IMR-90 (cell line): ENCODE results near the gene C1orf159. TPM values are rescaled to one million over a fixed set of nuclear protein-coding genes. Genes with fewer than 3 reads are reported as not detected.

Experiments
- ATAC-seq: fragments of 200-7000 bp; cut with Tn5 transposase; 2 replicates; pipeline ENCODE4 v1.9.1; 2020; ENCODE audit warnings: low read depth, mild to moderate bottlenecking, moderate library complexity
- BruUV-seq: library from RNA; stranded (reverse); fragments of 400-500 nt; replicated peaks from 2 replicates; lab custom pipeline; 2021; lab: Mats Ljungman, UMichigan
- CTCF ChIA-PET: fragments of 300-600 bp; formaldehyde crosslinking; extraction: SDS; loops from one replicate; lab custom pipeline; 2021; ENCODE audit warnings: antibody characterized with exemption; lab: Yijun Ruan, JAX
- POLR2A ChIA-PET: fragments of 300-600 bp; sonication (Branson Sonifier 250); formaldehyde crosslinking; loops from one replicate; lab custom pipeline; 2022; ENCODE audit warnings: antibody characterized with exemption; ENCODE audit not compliant: unreplicated experiment; lab: Charles Lee
- DNase-seq: peaks from one replicate; pipeline ENCODE4 v3.0.0; 2013
- H2AFZ ChIP-seq: replicated peaks from 2 replicates; pipeline ENCODE3; 2013; ENCODE audit warnings: low read length, mild to moderate bottlenecking; ENCODE audit not compliant: poor library complexity
- H2AK5ac ChIP-seq: 2 replicates; pipeline ENCODE4 v1.6.1; 2013; ENCODE audit warnings: low read depth, low read length, inconsistent platforms
- H2AK9ac ChIP-seq: replicated peaks from 2 replicates; pipeline ENCODE3; 2013; ENCODE audit warnings: mild to moderate bottlenecking, low read depth, low read length, moderate library complexity; ENCODE audit not compliant: poor library complexity
- H2BK120ac ChIP-seq: 2 replicates; pipeline ENCODE4 v1.6.1; 2013; ENCODE audit warnings: low read depth, low read length, inconsistent platforms
- H2BK15ac ChIP-seq: 3 replicates; pipeline ENCODE4 v1.6.1; 2013; ENCODE audit warnings: low read depth, low read length, inconsistent platforms
- H2BK20ac ChIP-seq: 2 replicates; pipeline ENCODE4 v1.6.1; 2013; ENCODE audit warnings: low read depth, mild to moderate bottlenecking, inconsistent platforms, low read length, moderate library complexity
- H2BK5ac ChIP-seq: 2 replicates; pipeline ENCODE4 v1.6.1; 2013; ENCODE audit warnings: mild to moderate bottlenecking, low read depth, low read length, inconsistent platforms; ENCODE audit not compliant: poor library complexity, severe bottlenecking
- H3K14ac ChIP-seq: replicated peaks from 2 replicates; pipeline ENCODE4 v1.6.1; 2013; ENCODE audit warnings: low read depth, low read length, inconsistent platforms
- H3K18ac ChIP-seq: 2 replicates; pipeline ENCODE4 v1.6.1; 2013; ENCODE audit warnings: low read depth, low read length, control low read depth
- H3K23ac ChIP-seq: 2 replicates; pipeline ENCODE4 v1.6.1; 2013; ENCODE audit warnings: low read depth, low read length, inconsistent platforms
- H3K27ac ChIP-seq: 2 replicates; pipeline ENCODE4 v1.5.1; 2013; ENCODE audit warnings: mild to moderate bottlenecking, control low read depth, low read length; ENCODE audit not compliant: insufficient read depth
- H3K27me3 ChIP-seq: 2 replicates; pipeline ENCODE4 v1.6.1; 2013; ENCODE audit warnings: low read length; ENCODE audit not compliant: control insufficient read depth, insufficient read depth
- H3K36me3 ChIP-seq: 2 replicates; pipeline ENCODE4 v1.6.1; 2013; ENCODE audit warnings: low read length, mixed read lengths; ENCODE audit not compliant: control insufficient read depth, insufficient read depth
- H3K4ac ChIP-seq: 2 replicates; pipeline ENCODE4 v1.6.1; 2013; ENCODE audit warnings: low read depth, low read length, inconsistent platforms
- H3K4me1 ChIP-seq: 2 replicates; pipeline ENCODE4 v1.6.1; 2013; ENCODE audit warnings: low read length, mixed read lengths; ENCODE audit not compliant: control insufficient read depth, insufficient read depth
- H3K4me2 ChIP-seq: 2 replicates; pipeline ENCODE4 v1.6.1; 2013; ENCODE audit warnings: low read depth, mild to moderate bottlenecking, control low read depth, low read length, moderate library complexity
- H3K4me3 ChIP-seq: 2 replicates; pipeline ENCODE4 v1.5.1; 2013; ENCODE audit warnings: low read depth, mild to moderate bottlenecking, control low read depth, low read length, moderate library complexity; ENCODE audit not compliant: insufficient read depth
- H3K56ac ChIP-seq: 2 replicates; pipeline ENCODE4 v1.6.1; 2013; ENCODE audit warnings: low read length, inconsistent platforms; ENCODE audit not compliant: insufficient read depth; ENCODE audit errors: extremely low read depth
- H3K79me1 ChIP-seq, 2 experiments: 2 replicates each; pipeline ENCODE4 v1.6.1; 2013; ENCODE audit warnings: low read length in 2 of 2, inconsistent platforms in 1 of 2, low read depth in 1 of 2
- H3K9ac ChIP-seq: 2 replicates; pipeline ENCODE4 v1.6.1; 2013; ENCODE audit warnings: low read depth, low read length, control low read depth
- H3K9me1 ChIP-seq: 2 replicates; pipeline ENCODE4 v1.6.1; 2013; ENCODE audit warnings: low read length, inconsistent platforms; ENCODE audit not compliant: insufficient read depth
- H3K9me3 ChIP-seq: 2 replicates; pipeline ENCODE4 v1.6.1; 2013; ENCODE audit warnings: low read length; ENCODE audit not compliant: control insufficient read depth, insufficient read depth
- H4K20me1 ChIP-seq: 2 replicates; pipeline ENCODE4 v1.6.1; 2013; ENCODE audit warnings: low read length, inconsistent platforms; ENCODE audit not compliant: insufficient read depth
- H4K5ac ChIP-seq: 2 replicates; pipeline ENCODE4 v1.6.1; 2013; ENCODE audit warnings: mild to moderate bottlenecking, low read depth, low read length, control low read depth
- H4K8ac ChIP-seq, 2 experiments: 2 replicates each; pipeline ENCODE4 v1.6.1; 2013; ENCODE audit warnings: low read depth in 2 of 2, low read length in 2 of 2, control low read depth in 1 of 2, inconsistent platforms in 1 of 2
- H4K91ac ChIP-seq: 2 replicates; pipeline ENCODE4 v1.6.1; 2013; ENCODE audit warnings: low read depth, low read length, inconsistent platforms; ENCODE audit not compliant: insufficient read depth
- BHLHE40 ChIP-seq: fragments of 150-350 bp; IDR thresholded peaks from 2 replicates; pipeline ENCODE4 v1.6.1; 2016; ENCODE audit warnings: mild to moderate bottlenecking, low read depth, low read length
- CTCF ChIP-seq: conservative IDR thresholded peaks from 2 replicates; pipeline ENCODE4 v1.5.1; 2012; ENCODE audit warnings: mild to moderate bottlenecking, low read depth, low read length, improper control_type of control experiment
- FOS ChIP-seq: fragments of 150-350 bp; IDR thresholded peaks from 2 replicates; pipeline ENCODE4 v1.6.1; 2016; ENCODE audit warnings: low read depth, low read length
- MAFK ChIP-seq: IDR thresholded peaks from 2 replicates; pipeline ENCODE4 v1.6.1; 2012; ENCODE audit warnings: low read depth, low read length, improper control_type of control experiment
- RAD21 ChIP-seq: IDR thresholded peaks from 2 replicates; pipeline ENCODE4 v1.6.1; 2012; ENCODE audit warnings: low read length, improper control_type of control experiment
- SMC3 ChIP-seq: fragments of 150-350 bp; IDR thresholded peaks from 2 replicates; pipeline ENCODE4 v1.6.1; 2016; ENCODE audit warnings: low read depth, mild to moderate bottlenecking, antibody characterized with exemption, low read length, moderate library complexity
- WGBS, 2 experiments: methylation state at CpG; one replicate each; pipeline versions ENCODE4 v1.1.5 to v1.1.7; 2013; ENCODE audit warnings: missing lambda C conversion rate in 2 of 2; ENCODE audit not compliant: insufficient read length in 1 of 2; ENCODE audit errors: extremely low coverage in 2 of 2; 5-methylcytosine and 5-hydroxymethylcytosine counted together
- dilution Hi-C: fragments of 300-500 bp; cut with HindIII; formaldehyde crosslinking; loops from one replicate; pipeline ENCODE4 v1.14.3; 2018; ENCODE audit warnings: low sequenced_read_pairs; ENCODE audit not compliant: unreplicated experiment
- in situ Hi-C: fragments of 300-500 bp; cut with MboI; formaldehyde crosslinking; loops from 3 replicates; pipeline ENCODE4 v1.14.3; 2019; ENCODE audit warnings: low sequenced_read_pairs, inconsistent platforms, mixed read lengths
- intact Hi-C: fragments of 100-400 bp; cut with micrococcal nuclease; formaldehyde crosslinking; loops from 2 replicates; pipeline ENCODE4 v1.10.0; 2022
- polyA plus RNA-seq, 3 experiments: library from polyadenylated mRNA; depleted of rRNA; stranded (reverse); fragments of >200 nt; gene quantifications; 2 replicates each; pipeline ENCODE4 v1.2.3, GENCODE V29; 2012; ENCODE audit warnings: low replicate concordance in 1 of 3
- total RNA-seq: library from RNA; depleted of rRNA; stranded (reverse); fragments of >200 nt; gene quantifications from 2 replicates; pipeline ENCODE4 v1.2.3, GENCODE V29; 2012

Gene C1orf159
- total and polyA plus RNA-seq, 2 of the 4 experiments (the other 2 are of a cell fraction): 2.9 to 12.6 TPM

- no peak for TF ChIP-seq FOS
These were observed 44.2 kb downstream of the C1orf159 start (continued) for GRCh38 chr1:1071486-1072298.

GRCh38 chr1:1069711-1070676, 45.9 kb downstream of the C1orf159 start:
- no TSS peak for BruUV-seq
- H3K4ac ChIP-seq: 0 out of 2 replicates have a peak overlapping the region, but pooled peaks have one; percentile 27
- peak overlapping the region; percentile 100 for H2AFZ ChIP-seq
- H2BK5ac ChIP-seq: no peak overlapping the region
- no peaks in the 10 kb centered on the region for H3K9me1 ChIP-seq
- no peak overlapping the region for H2BK20ac ChIP-seq
- H3K79me1 ChIP-seq: no peaks in the 10 kb centered on the region
- peak; percentile 3; the same call in 1 of the 2 replicates for ATAC-seq
- no peak overlapping the region for H2BK15ac ChIP-seq
- H3K27me3 ChIP-seq: no peaks in the 10 kb centered on the region; the same call in 1 of the 2 replicates
- intact Hi-C loops: no loop called here
- H3K14ac ChIP-seq: no peak overlapping the region
- H2AK5ac ChIP-seq: peak overlapping the region; percentile 59; the same call in 1 of the 2 replicates
- CTCF ChIA-PET: no interaction called here
- H4K5ac ChIP-seq: no peak overlapping the region
- no peak overlapping the region for H3K9ac ChIP-seq
- no peak overlapping the region for H3K27ac ChIP-seq
- peak overlapping the region in 1 of 2 experiments; percentile 42; a peak in 1 of 4 replicates for H4K8ac ChIP-seq
- H3K4me3 ChIP-seq: peak overlapping the region; percentile 78; the same call in 1 of the 2 replicates
- no peaks in the 10 kb centered on the region for H3K36me3 ChIP-seq
- H2AK9ac ChIP-seq: peak overlapping the region; percentile 90
- peaks cover 2% of the 10 kb centered on the region; the same call in 1 of the 2 replicates for H3K4me1 ChIP-seq
- peak; percentile 28; the same call in 1 of the 2 replicates for TF ChIP-seq BHLHE40
- no peak for TF ChIP-seq SMC3
- TF ChIP-seq MAFK: no peak
- TF ChIP-seq CTCF: no peak
- TF ChIP-seq FOS: no peak
- no peak for TF ChIP-seq RAD21
- H3K23ac ChIP-seq: no peak overlapping the region
- H3K56ac ChIP-seq: no peak overlapping the region
- in situ Hi-C loops: no loop called here
- no peaks in the 10 kb centered on the region for H4K20me1 ChIP-seq
- H4K91ac ChIP-seq: no peak overlapping the region
- H3K9me3 ChIP-seq: no peaks in the 10 kb centered on the region
- no peak overlapping the region for H3K18ac ChIP-seq
- no peak overlapping the region for H3K4me2 ChIP-seq
- dilution Hi-C loops: no loop called here
- no peak overlapping the region for H2BK120ac ChIP-seq
- peak; percentile 29 for DNase-seq
- WGBS, 2 experiments: 62% methylated on average over 20 of the region's 40 CpGs; no CpG with 5 or more reads in 1 of the 2 experiments
- POLR2A ChIA-PET: no interaction called here
